NAMALWA (cell line): ENCODE data around the gene OR5C1.
"Not testable (repeated sequence)": the region's sequence is repeated elsewhere in the genome, so short reads cannot be mapped to it uniquely, and the experiment has no call there.

ENCODE experiments used
- DNase-seq: peaks from one replicate; pipeline ENCODE4 v3.0.0-alpha.2; 2015; ENCODE audit warnings: low spot score

Gene OR5C1

GRCh38 chr9:122812736-122813135, 24.0 kb downstream of the OR5C1 start:
- no peak for DNase-seq

- DNase-seq, result no peak
Observed at GRCh38 chr9:122814545-122814944, 25.8 kb downstream of the OR5C1 start.

DNA sequence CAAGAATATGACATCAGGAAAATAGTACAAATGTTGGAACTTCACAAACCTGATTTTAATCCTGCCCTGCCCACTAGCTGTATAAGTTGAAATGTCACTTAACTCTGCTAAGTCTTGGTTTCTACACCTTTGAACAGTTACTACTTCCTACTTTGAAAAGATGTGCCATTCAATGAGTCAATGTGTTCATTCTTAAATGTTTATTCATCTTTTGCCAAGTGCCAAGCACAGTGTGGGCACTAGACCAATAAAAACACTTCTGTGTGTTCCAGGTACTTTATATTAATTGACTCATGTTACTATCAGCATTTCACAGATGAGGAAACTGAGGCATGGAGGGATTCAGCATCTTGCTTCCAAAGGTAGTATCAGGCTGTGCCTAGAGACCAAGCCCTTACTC, 26.8 kb downstream of the OR5C1 start:
- no peak for DNase-seq

GRCh38 chr9:122816163-122816867, 27.6 kb downstream of the OR5C1 start:
- no peak for DNase-seq

DNA sequence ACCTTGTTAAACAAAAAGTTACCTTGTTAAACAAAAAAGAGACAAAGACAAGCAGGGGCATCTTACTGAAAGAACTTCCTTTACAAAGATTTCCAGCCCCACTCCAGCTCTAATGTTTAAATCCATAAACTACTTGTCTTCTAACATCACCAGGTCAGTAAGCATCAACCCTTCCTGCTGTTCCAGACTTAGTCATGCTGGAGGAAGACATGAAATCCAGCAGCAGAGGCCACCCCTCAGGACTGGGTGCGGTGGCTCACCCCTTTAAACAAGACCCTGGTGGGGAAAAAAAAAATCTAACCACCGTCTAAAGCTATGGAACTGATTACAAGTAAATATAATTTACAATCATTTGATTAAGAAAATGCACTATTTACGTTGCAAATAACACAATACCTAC, 30.6 kb downstream of the OR5C1 start:
- DNase-seq, result no peak

- DNase-seq, result no peak
Observed at GRCh38 chr9:122819791-122820489, 31.2 kb downstream of the OR5C1 start.

DNA sequence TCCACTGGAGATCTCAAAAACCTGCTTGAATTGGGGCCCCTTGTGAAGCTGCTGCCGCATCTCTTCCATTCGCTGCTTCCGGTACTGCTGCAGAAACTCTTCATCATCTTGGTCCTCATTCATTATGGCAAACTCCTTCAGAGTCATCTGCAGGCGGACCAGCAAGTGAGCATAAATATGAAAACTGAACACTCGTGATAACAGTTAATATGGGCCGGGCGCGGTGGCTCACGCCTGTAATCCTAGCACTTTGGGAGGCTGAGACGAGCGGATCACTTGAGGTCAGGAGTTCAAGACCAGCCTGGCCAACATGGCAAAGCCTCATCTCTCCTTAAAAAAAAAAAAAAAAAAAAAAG, 31.7 kb downstream of the OR5C1 start:
- DNase-seq, result no peak

- no peak for DNase-seq
Observed at GRCh38 chr9:122821278-122821943, 32.7 kb downstream of the OR5C1 start.

GRCh38 chr9:122822056-122822455, 33.3 kb downstream of the OR5C1 start:
- no peak for DNase-seq

DNA sequence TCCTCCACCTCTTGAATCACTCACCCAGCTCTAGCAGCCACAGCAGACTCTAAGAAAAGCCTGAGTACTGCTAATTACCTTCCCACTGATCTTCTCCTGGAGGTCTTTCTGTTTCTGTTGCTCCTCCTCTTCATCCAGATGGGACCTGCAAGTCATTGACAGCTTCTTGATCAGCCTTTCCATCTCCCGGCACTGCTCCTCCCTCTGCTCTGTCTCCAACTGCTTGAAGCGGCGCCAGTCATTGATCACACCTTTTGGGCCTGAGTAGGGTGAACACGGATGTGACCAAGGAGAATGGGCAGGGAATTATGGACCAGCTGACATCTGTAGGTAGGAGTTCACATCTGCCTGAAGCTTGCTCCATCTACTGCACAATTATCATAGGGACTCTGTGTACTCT, 34.2 kb downstream of the OR5C1 start:
- no peak for DNase-seq

DNA sequence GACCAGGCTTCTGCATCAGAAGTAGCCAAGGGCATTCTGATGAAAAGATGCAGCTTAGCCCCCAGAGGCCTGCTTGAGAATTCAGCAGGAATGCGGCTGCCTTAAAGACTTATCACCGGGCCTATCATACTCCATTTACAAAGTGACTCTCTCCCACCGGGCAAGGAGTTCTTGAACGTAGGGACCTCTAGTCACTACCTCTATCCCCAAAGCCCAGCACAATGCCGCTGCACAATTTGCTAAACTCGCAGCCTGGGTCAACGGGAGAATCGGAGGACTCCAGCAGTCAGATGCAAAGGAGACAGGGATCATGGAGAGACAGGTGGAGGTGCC, 39.0 kb downstream of the OR5C1 start:
- DNase-seq, result peak; percentile 31

DNA sequence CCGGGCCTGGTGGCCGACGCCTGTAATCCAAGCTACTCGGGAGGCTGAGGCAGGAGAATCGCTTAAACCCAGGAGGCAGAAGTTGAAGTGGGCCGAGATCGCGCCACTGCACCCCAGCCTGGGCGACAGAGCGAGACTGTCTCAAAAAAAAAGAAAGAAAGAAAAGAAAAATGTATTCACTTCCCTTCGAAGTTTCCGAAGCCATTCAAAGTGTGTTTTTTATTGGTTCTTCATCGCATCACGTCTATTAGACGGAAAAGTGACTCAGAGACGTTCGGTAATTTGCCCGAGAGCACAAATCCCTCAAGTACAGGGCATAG, 40.2 kb downstream of the OR5C1 start:
- not testable (repeated sequence) for DNase-seq

DNA sequence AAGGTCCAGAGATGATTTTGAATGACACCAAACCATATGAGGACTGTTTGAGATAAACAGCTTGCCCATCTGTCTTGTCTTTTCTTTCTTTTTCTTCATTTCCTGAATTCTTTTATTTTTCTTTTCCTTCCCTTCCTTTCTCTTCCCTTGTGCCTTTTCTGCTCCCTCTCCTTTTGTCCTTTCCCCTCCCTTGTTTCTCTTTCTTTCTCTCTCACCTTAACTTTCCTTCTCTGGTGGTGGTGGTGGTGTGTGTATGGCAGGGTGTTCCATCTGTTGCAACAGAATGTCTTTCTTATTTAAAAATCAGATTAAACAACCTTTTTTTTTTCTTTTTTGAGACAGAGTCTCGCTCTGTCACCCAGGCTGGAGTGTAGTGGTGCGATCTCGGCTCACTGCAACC, 43.5 kb downstream of the OR5C1 start:
- DNase-seq, result no peak

GRCh38 chr9:122835313-122835731, 46.6 kb downstream of the OR5C1 start:
- DNase-seq, result peak; percentile 30

DNA sequence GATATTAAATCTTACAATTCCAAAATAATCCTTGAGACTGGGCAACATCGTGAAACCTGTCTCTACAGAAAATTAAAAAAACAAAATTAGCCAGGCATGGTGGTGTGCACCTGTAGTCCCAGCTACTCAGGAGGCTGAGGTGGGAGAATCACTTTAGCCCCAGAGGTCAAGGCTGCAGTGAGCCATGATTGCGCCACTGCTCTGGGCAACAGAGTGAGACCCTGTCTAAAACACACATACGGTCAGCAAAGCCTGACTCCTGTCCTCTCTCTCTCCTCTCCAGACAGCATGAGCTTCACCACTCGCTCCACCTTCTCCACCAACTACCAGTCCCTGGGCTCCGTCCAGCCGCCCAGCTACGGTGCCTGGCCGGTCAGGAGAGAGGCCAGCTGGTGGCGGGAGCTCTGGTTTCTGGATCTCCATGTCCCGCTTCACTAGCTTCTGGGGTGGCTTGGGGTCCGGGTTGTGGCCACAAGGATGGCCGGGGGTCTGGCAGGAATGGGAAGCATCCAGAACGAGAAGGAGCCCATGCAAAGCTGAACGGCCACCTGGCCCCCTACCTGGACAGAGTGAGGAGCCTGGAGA, 48.6 kb downstream of the OR5C1 start:
- no peak for DNase-seq

DNA sequence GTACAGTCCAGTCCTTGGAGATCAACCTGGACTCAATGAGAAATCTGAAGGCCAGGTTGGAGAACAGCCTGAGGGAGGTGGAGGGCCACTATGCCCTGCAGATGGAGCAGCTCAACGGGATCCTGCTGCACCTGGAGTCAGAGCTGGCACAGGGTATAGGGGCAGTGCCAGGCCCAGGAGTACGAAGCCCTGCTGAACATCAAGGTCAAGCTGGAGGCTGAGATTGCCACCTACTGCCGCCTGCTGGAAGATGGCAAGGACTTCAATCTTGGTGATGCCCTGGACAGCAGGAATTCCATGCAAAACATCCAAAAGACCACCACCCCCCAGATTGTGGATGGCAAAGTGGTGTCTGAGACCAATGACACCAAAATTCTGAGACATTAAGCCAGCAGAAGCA, 49.7 kb downstream of the OR5C1 start:
- not testable (repeated sequence) for DNase-seq
